Measurements from ENCODE around the gene RABGAP1L.

Gene RABGAP1L

DNA sequence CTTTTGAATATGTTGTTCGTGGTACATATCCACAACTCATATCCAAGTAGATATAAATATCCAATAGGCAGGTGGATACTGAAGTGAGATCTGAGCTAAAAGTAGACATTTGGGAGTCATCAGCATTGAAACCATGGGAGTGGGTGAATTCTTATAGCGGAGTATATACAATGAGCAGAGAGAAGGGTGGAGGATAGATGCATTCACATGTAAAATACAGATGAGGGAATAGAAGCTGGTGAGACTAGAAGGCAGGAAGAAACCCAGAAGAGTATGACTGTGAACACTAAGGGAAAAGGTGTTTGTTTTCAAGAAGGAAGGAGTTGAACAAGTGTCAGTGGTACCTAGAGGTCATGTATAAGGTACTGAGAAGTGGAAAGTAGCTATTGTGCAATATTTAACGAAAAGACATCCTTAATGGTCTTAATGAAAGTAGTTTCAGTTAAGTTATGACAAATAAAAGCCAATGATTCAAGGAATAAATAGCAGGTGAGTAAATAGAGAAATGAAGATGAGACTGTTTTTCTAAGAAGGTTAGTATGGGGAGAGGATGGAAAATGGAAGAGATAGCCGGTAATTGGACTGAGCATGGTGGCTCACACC, 658.8 kb downstream of the RABGAP1L start:
- TF ChIP-seq, protein P1, sequence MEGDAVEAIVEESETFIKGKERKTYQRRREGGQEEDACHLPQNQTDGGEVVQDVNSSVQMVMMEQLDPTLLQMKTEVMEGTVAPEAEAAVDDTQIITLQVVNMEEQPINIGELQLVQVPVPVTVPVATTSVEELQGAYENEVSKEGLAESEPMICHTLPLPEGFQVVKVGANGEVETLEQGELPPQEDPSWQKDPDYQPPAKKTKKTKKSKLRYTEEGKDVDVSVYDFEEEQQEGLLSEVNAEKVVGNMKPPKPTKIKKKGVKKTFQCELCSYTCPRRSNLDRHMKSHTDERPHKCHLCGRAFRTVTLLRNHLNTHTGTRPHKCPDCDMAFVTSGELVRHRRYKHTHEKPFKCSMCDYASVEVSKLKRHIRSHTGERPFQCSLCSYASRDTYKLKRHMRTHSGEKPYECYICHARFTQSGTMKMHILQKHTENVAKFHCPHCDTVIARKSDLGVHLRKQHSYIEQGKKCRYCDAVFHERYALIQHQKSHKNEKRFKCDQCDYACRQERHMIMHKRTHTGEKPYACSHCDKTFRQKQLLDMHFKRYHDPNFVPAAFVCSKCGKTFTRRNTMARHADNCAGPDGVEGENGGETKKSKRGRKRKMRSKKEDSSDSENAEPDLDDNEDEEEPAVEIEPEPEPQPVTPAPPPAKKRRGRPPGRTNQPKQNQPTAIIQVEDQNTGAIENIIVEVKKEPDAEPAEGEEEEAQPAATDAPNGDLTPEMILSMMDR (IDR thresholded peaks at IDR 0.05; ENCODE audit: insufficient read depth, low read length, poor library complexity, severe bottlenecking): no peak
- Histone ChIP-seq H3K27me3 (replicated peaks; ENCODE audit: control insufficient read depth, insufficient read depth, low read length) (no peaks in the 10 kb centered on the region), H3K4me3 (replicated peaks; ENCODE audit: low read depth, low read length) (no peak overlapping the region), H3K36me3 (ENCODE audit: control insufficient read depth, insufficient read depth, low read length) (no peaks in the 10 kb centered on the region)
- DNase-seq (ENCODE audit: extremely low read depth, insufficient read length): no peak

DNA sequence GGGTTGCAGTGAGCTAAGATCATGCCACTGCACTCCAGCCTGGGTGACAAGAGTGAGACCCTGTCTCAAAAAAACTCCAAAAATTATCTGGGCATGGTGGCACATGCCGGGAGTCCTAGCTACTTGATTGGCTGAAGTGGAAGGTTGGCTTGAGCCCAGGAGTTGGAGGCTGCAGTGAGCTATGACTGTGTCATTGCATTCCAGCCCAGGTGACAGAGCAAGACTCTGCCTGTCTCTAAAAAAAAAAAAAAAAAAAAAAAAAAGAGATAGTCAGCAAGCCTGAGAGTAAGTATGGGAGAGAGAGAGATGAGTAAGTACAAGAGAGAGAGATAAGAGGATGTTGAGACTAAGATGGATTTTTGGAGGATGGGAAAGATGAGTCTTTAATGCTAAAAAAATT, 659.6 kb downstream of the RABGAP1L start:
- TF ChIP-seq, protein P1 (IDR thresholded peaks at IDR 0.05; ENCODE audit: insufficient read depth, low read length, poor library complexity, severe bottlenecking): no peak
- H3K27me3 ChIP-seq (replicated peaks; ENCODE audit: control insufficient read depth, insufficient read depth, low read length): no peaks in the 10 kb centered on the region
- no peak overlapping the region for H3K4me3 ChIP-seq (replicated peaks; ENCODE audit: low read depth, low read length)
- no peaks in the 10 kb centered on the region for H3K36me3 ChIP-seq (ENCODE audit: control insufficient read depth, insufficient read depth, low read length)
- no peak for DNase-seq (ENCODE audit: extremely low read depth, insufficient read length)

DNA sequence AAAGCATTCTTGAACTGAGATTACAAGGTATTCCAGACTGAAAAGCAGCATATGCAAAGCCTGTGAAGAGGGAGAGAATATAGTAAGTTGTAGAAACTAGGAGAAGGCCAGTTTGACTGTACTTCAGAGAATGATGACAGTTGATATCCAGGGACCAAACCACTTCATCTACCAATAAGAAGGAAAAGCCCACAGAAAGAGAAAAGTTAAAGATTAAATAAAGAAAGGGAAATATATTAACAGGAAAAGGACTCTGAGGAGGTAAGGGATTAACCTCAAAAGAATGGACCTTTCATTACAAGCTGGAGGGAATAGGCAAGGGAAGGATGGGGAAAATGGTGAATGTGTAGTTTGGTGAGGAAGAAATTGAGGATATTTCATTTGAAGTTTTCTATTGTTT, 660.3 kb downstream of the RABGAP1L start:
- Histone ChIP-seq H3K27me3 (replicated peaks; ENCODE audit: control insufficient read depth, insufficient read depth, low read length) (no peaks in the 10 kb centered on the region), H3K4me3 (replicated peaks; ENCODE audit: low read depth, low read length) (no peak overlapping the region), H3K36me3 (ENCODE audit: control insufficient read depth, insufficient read depth, low read length) (no peaks in the 10 kb centered on the region)
- no peak for DNase-seq (ENCODE audit: extremely low read depth, insufficient read length)
- TF ChIP-seq, protein P1 (IDR thresholded peaks at IDR 0.05; ENCODE audit: insufficient read depth, low read length, poor library complexity, severe bottlenecking): no peak

DNA sequence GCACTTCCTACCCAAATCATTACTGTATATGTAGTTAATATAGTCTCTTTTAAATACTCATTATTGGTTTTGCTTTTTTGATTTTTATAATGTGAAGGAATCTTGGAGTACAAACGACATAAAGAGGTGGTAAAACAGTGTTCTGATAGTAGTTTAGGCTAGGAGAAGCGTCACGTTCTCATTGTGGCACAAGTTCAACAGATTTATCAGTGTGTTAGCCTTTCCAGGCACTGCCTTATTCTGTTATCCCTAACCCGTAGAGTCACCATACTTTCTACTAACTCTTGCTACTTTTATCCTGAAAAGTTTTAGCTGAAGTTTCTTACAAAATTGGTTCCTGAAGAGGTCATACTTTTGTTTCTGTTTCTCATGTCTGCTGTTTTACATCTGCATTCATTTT, 665.8 kb downstream of the RABGAP1L start:
- TF ChIP-seq, protein P1 (IDR thresholded peaks at IDR 0.05; ENCODE audit: insufficient read depth, low read length, poor library complexity, severe bottlenecking): no peak
- H3K4me3 ChIP-seq (replicated peaks; ENCODE audit: low read depth, low read length): no peak overlapping the region
- no peaks in the 10 kb centered on the region for H3K27me3 ChIP-seq (replicated peaks; ENCODE audit: control insufficient read depth, insufficient read depth, low read length)
- no peaks in the 10 kb centered on the region for H3K36me3 ChIP-seq (ENCODE audit: control insufficient read depth, insufficient read depth, low read length)
- no peak for DNase-seq (ENCODE audit: extremely low read depth, insufficient read length)

DNA sequence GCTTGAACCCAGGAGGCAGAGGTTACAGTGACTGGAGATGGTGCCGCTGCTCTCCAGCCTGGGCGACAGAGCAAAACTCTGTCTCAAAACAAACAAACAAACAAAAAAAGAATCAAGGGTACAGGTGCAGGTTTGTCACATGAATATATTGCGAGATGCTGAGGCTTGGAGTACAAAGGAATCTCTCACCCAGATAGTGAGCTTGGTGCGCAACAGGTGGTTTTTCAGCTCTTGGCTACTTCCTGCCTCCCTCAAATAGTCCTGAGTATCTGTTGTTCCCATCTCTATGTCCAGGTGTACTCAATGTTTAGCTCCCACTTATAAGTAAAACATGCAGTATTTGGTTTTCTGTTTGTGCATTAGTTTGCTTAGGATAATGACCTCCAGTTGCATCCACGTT, 666.5 kb downstream of the RABGAP1L start:
- TF ChIP-seq, protein P1 (IDR thresholded peaks at IDR 0.05; ENCODE audit: insufficient read depth, low read length, poor library complexity, severe bottlenecking): no peak
- H3K4me3 ChIP-seq (replicated peaks; ENCODE audit: low read depth, low read length): no peak overlapping the region
- H3K27me3 ChIP-seq (replicated peaks; ENCODE audit: control insufficient read depth, insufficient read depth, low read length): no peaks in the 10 kb centered on the region
- no peak for DNase-seq (ENCODE audit: extremely low read depth, insufficient read length)
- H3K36me3 ChIP-seq (ENCODE audit: control insufficient read depth, insufficient read depth, low read length): no peaks in the 10 kb centered on the region

DNA sequence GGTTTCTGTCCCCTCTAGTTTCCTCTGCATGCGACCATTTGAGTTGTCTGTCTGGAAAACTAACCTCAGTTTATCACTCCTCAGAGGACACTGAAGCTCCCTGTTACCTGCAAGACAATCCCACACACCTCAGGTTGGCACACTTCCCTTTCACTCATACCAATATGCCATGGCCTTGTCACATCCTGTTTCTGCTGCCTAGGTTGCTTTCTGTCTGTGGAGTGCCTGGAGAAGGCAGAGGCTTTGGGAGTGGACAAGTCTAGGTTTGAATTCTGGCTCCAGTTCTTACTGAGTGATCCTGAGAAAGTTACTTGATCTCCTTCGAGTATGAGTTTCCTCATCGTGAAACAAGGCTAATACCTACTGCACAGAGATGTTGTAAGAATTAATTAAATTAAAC, 668.9 kb downstream of the RABGAP1L start:
- no peaks in the 10 kb centered on the region for H3K36me3 ChIP-seq (ENCODE audit: control insufficient read depth, insufficient read depth, low read length)
- H3K4me3 ChIP-seq (replicated peaks; ENCODE audit: low read depth, low read length): no peak overlapping the region
- TF ChIP-seq, protein P1 (IDR thresholded peaks at IDR 0.05; ENCODE audit: insufficient read depth, low read length, poor library complexity, severe bottlenecking): no peak
- no peak for DNase-seq (ENCODE audit: extremely low read depth, insufficient read length)
- no peaks in the 10 kb centered on the region for H3K27me3 ChIP-seq (replicated peaks; ENCODE audit: control insufficient read depth, insufficient read depth, low read length)

Data from GM06990 (cell line).